GM19035 (cell line): Measurements from ENCODE around the gene POR.
"Not testable (repeated sequence)": the region's sequence is repeated elsewhere in the genome, so short reads cannot be mapped to it uniquely, and the experiment has no call there.

ENCODE experiments used
- ATAC-seq: cut with Tn5 transposase; IDR thresholded peaks from one replicate; pipeline ENCODE4 v1.9.1; 2021; ENCODE audit not compliant: unreplicated experiment

The POR gene

GRCh38 chr7:75988568-75989499 lies 73.9 kb downstream of the POR start:
- ATAC-seq, result no peak

GRCh38 chr7:75989500-75990388 lies 74.8 kb downstream of the POR start:
- no peak for ATAC-seq

GRCh38 chr7:75991531-75992082 lies 76.7 kb downstream of the POR start:
- ATAC-seq, result no peak

GRCh38 chr7:75992083-75992755 lies 77.3 kb downstream of the POR start:
- ATAC-seq, result no peak

GRCh38 chr7:75993689-75994387 lies 78.9 kb downstream of the POR start:
- peak; percentile 10 for ATAC-seq

- peak; percentile 94 for ATAC-seq
Measured at GRCh38 chr7:75994388-75995051, 79.6 kb downstream of the POR start, which contains the start of gene TMEM120A. Gene TMEM120A (minus strand): TSS chr7:75994595. CDS start chr7:75994570, 25 bp downstream.

GRCh38 chr7:75995052-75995471 lies 80.1 kb downstream of the POR start:
- ATAC-seq, result no peak

- ATAC-seq, result no peak
Measured at GRCh38 chr7:75995996-75996395, 81.0 kb downstream of the POR start.

GRCh38 chr7:75996476-75996875 lies 81.5 kb downstream of the POR start:
- no peak for ATAC-seq

- ATAC-seq, result no peak
Measured at GRCh38 chr7:75998038-75998437, 83.1 kb downstream of the POR start.

GRCh38 chr7:76000566-76000965 lies 85.6 kb downstream of the POR start:
- no peak for ATAC-seq

- no peak for ATAC-seq
Measured at GRCh38 chr7:76002139-76002538, 87.2 kb downstream of the POR start.

- no peak for ATAC-seq
Measured at GRCh38 chr7:76002822-76003221, 87.9 kb downstream of the POR start.

- no peak for ATAC-seq
Measured at GRCh38 chr7:76003351-76003750, 88.4 kb downstream of the POR start.

- not testable (repeated sequence) for ATAC-seq
Measured at GRCh38 chr7:76005004-76005403, 90.0 kb downstream of the POR start.

GRCh38 chr7:76008156-76008687 lies 93.3 kb downstream of the POR start:
- ATAC-seq, result no peak

- no peak for ATAC-seq
Measured at GRCh38 chr7:76009672-76010600, 95.0 kb downstream of the POR start.

GRCh38 chr7:76011442-76011861 lies 96.5 kb downstream of the POR start:
- no peak for ATAC-seq
